K562 (cell line): ENCODE data around the gene DHPS. TPM values are rescaled to one million over a fixed set of nuclear protein-coding genes. Genes with fewer than 3 reads are reported as not detected.

Source experiments
- CHCHD3 ChIP-seq: fragments of 250-450 bp; sonication (Bioruptor Pico); IDR thresholded peaks from 2 replicates; pipeline ENCODE4 v2.1.2; 2022; ENCODE audit warnings: mild to moderate bottlenecking
- NFATC3 ChIP-seq: fragments of 450-650 bp; IDR thresholded peaks from 2 replicates; pipeline ENCODE4 v1.6.1; 2017; ENCODE audit warnings: mild to moderate bottlenecking
- TCF7 ChIP-seq: sonication (generic); IDR thresholded peaks from 2 replicates; pipeline ENCODE4 v1.6.1; 2016; ENCODE audit warnings: antibody characterized with exemption, borderline replicate concordance
- ZFP36 ChIP-seq: fragments of 150-350 bp; IDR thresholded peaks from 2 replicates; pipeline ENCODE4 v1.6.1; 2018; ENCODE audit warnings: low read length, low read depth; ENCODE audit not compliant: partially characterized antibody
- ZNF12 ChIP-seq: sonication (generic); formaldehyde crosslinking; IDR thresholded peaks from 2 replicates; pipeline ENCODE4 v1.4.0; 2020; ENCODE audit warnings: mild to moderate bottlenecking, missing genetic modification reagents
- ZNF431 ChIP-seq: sonication (generic); formaldehyde crosslinking; IDR thresholded peaks from 2 replicates; pipeline ENCODE4 v1.8.0; 2022; ENCODE audit warnings: mild to moderate bottlenecking, missing genetic modification reagents
- ZNF583 ChIP-seq: fragments of 250-450 bp; sonication (Bioruptor Pico); IDR thresholded peaks from 2 replicates; pipeline ENCODE4 v1.4.0; 2020
- ZNF780A ChIP-seq: fragments of 250-450 bp; sonication (Bioruptor Pico); IDR thresholded peaks from 2 replicates; pipeline ENCODE4 v1.5.0; 2021; ENCODE audit warnings: mild to moderate bottlenecking
- polyA plus RNA-seq, 8 experiments: library from polyadenylated mRNA; depleted of rRNA in 4 of 8; stranded (reverse) in 5 of 8; unstranded in 3 of 8; fragments of >200 nt; fragmentation: Nextera tagmentation in 2 of 8; fragmentation: Illumina TruSeq in 1 of 8; extraction: Ambion mirVana in 2 of 8; extraction: Trizol in 1 of 8; gene quantifications; 2 replicates each; pipeline versions ENCODE4 v1.2.1 to v1.2.3, GENCODE V29; 2011 to 2014; ENCODE audit warnings: inconsistent platforms in 1 of 8, missing spikeins in 1 of 8
- total RNA-seq, 7 experiments: library from RNA; depleted of rRNA in 6 of 7; stranded (reverse); fragments of >200 nt in 6 of 7; fragmentation: Illumina TruSeq in 2 of 7; extraction: Trizol in 2 of 7; gene quantifications; 2 replicates each; pipeline versions ENCODE4 v1.2.1 to v1.2.3, GENCODE V29; 2011 to 2021; ENCODE audit warnings: low replicate concordance in 1 of 7
- TF ChIP-seq, protein P1 (sequence below): sonication (generic); formaldehyde crosslinking; IDR thresholded peaks from 2 replicates; pipeline ENCODE4 v1.8.0; 2022; ENCODE audit warnings: mild to moderate bottlenecking, missing genetic modification reagents
- TF ChIP-seq, protein P2 (sequence below): fragments of 450-650 bp; formaldehyde crosslinking; IDR thresholded peaks from 2 replicates; pipeline ENCODE4 v1.4.0; 2022; ENCODE audit warnings: missing genetic modification characterization
- TF ChIP-seq, protein P3 (sequence below), 3 experiments: fragments of 200-800 bp in 1 of 3; fragments of 250-450 bp in 1 of 3; fragments of 450-650 bp in 1 of 3; sonication (Bioruptor Pico) in 1 of 3; sonication (Bioruptor generic) in 1 of 3; formaldehyde crosslinking in 1 of 3; IDR thresholded peaks; 2 replicates each; pipeline versions ENCODE4 v1.6.1 to v1.8.0; 2016 to 2022; ENCODE audit warnings: mild to moderate bottlenecking in 2 of 3, missing genetic modification characterization in 2 of 3, missing compliant biosample characterization in 1 of 3, moderate library complexity in 1 of 3
- TF ChIP-seq, protein P4 (sequence below), 2 experiments: IDR thresholded peaks; 2 replicates each; pipeline ENCODE4 v1.6.1; 2011; ENCODE audit warnings: borderline replicate concordance in 1 of 2, control low read depth in 1 of 2, low read depth in 1 of 2, low read length in 1 of 2, mild to moderate bottlenecking in 1 of 2, mixed read lengths in 1 of 2, moderate library complexity in 1 of 2; ENCODE audit not compliant: insufficient read depth in 1 of 2, insufficient read length in 1 of 2, poor library complexity in 1 of 2, severe bottlenecking in 1 of 2; ENCODE audit errors: extremely low read depth in 1 of 2

Gene DHPS
- total and polyA plus RNA-seq, 9 of the 15 experiments (the other 6 are each of a cell fraction or from before 2014, with no cell fraction given) = 47.1 to 110 (median 79.9) TPM

DNA sequence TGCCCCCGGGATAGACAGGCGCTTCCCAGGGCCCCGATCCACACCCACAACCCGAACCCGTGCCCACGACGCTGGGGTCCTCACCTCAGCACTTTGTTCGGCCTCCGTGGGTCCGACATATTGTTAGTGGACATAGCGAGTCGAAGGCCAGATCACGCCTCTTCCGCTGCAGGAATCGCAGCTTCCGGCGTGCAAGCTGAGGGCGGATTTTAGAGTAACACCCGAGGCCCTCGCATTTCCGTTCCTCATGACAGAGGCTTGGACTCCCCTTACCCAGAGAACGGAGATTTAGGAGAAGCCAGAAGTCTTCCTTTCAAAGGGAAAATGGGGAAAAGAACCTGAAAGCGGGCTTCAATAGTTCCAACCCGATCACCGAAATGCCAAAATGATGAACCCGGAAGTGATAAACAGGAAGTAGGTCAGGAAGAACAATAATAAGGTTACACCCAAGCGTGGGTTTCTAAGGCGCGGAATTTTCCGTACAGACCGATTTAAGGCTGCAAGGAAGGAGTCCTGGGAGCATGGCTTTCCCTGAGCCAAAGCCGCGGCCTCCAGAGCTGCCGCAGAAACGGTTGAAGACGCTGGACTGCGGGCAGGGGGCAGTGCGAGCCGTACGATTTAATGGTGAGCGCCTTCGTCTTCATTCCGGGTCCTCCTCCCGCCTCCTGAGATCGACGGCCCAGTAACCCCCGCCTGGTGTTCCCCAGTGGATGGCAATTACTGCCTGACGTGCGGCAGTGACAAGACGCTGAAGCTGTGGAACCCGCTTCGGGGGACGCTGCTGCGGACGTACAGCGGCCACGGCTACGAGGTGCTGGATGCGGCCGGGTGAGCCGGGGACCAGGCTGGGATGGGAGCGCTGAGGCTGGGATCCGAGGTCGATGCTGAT, 12.2 kb downstream of the DHPS start (continued):
- TF ChIP-seq, protein P1, sequence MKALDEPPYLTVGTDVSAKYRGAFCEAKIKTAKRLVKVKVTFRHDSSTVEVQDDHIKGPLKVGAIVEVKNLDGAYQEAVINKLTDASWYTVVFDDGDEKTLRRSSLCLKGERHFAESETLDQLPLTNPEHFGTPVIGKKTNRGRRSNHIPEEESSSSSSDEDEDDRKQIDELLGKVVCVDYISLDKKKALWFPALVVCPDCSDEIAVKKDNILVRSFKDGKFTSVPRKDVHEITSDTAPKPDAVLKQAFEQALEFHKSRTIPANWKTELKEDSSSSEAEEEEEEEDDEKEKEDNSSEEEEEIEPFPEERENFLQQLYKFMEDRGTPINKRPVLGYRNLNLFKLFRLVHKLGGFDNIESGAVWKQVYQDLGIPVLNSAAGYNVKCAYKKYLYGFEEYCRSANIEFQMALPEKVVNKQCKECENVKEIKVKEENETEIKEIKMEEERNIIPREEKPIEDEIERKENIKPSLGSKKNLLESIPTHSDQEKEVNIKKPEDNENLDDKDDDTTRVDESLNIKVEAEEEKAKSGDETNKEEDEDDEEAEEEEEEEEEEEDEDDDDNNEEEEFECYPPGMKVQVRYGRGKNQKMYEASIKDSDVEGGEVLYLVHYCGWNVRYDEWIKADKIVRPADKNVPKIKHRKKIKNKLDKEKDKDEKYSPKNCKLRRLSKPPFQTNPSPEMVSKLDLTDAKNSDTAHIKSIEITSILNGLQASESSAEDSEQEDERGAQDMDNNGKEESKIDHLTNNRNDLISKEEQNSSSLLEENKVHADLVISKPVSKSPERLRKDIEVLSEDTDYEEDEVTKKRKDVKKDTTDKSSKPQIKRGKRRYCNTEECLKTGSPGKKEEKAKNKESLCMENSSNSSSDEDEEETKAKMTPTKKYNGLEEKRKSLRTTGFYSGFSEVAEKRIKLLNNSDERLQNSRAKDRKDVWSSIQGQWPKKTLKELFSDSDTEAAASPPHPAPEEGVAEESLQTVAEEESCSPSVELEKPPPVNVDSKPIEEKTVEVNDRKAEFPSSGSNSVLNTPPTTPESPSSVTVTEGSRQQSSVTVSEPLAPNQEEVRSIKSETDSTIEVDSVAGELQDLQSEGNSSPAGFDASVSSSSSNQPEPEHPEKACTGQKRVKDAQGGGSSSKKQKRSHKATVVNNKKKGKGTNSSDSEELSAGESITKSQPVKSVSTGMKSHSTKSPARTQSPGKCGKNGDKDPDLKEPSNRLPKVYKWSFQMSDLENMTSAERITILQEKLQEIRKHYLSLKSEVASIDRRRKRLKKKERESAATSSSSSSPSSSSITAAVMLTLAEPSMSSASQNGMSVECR (CRISPR knock-in tag) = peak; percentile 81
- peak; percentile 96 for TF ChIP-seq NFATC3
- TF ChIP-seq CHCHD3 (CRISPR knock-in tag) = no peak
- TF ChIP-seq ZNF780A (CRISPR knock-in tag) = no peak
- TF ChIP-seq, protein P2, sequence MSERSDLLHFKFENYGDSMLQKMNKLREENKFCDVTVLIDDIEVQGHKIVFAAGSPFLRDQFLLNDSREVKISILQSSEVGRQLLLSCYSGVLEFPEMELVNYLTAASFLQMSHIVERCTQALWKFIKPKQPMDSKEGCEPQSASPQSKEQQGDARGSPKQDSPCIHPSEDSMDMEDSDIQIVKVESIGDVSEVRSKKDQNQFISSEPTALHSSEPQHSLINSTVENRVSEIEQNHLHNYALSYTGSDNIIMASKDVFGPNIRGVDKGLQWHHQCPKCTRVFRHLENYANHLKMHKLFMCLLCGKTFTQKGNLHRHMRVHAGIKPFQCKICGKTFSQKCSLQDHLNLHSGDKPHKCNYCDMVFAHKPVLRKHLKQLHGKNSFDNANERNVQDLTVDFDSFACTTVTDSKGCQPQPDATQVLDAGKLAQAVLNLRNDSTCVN (CRISPR knock-in tag) = 0 out of 2 replicates have a peak, but pooled peaks have one; percentile 11
- TF ChIP-seq, protein P3, sequence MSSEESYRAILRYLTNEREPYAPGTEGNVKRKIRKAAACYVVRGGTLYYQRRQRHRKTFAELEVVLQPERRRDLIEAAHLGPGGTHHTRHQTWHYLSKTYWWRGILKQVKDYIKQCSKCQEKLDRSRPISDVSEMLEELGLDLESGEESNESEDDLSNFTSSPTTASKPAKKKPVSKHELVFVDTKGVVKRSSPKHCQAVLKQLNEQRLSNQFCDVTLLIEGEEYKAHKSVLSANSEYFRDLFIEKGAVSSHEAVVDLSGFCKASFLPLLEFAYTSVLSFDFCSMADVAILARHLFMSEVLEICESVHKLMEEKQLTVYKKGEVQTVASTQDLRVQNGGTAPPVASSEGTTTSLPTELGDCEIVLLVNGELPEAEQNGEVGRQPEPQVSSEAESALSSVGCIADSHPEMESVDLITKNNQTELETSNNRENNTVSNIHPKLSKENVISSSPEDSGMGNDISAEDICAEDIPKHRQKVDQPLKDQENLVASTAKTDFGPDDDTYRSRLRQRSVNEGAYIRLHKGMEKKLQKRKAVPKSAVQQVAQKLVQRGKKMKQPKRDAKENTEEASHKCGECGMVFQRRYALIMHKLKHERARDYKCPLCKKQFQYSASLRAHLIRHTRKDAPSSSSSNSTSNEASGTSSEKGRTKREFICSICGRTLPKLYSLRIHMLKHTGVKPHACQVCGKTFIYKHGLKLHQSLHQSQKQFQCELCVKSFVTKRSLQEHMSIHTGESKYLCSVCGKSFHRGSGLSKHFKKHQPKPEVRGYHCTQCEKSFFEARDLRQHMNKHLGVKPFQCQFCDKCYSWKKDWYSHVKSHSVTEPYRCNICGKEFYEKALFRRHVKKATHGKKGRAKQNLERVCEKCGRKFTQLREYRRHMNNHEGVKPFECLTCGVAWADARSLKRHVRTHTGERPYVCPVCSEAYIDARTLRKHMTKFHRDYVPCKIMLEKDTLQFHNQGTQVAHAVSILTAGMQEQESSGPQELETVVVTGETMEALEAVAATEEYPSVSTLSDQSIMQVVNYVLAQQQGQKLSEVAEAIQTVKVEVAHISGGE (CRISPR knock-in tag; IDR thresholded peaks at IDR 0.05) = peak; percentile 96 to 99 (median 99)
- no peak for TF ChIP-seq ZFP36
- no peak for TF ChIP-seq ZNF583 (CRISPR knock-in tag)
- 0 out of 2 replicates have a peak, but pooled peaks have one; percentile 26 for TF ChIP-seq ZNF12 (CRISPR knock-in tag)
- TF ChIP-seq TCF7 = no peak
- TF ChIP-seq, protein P4, sequence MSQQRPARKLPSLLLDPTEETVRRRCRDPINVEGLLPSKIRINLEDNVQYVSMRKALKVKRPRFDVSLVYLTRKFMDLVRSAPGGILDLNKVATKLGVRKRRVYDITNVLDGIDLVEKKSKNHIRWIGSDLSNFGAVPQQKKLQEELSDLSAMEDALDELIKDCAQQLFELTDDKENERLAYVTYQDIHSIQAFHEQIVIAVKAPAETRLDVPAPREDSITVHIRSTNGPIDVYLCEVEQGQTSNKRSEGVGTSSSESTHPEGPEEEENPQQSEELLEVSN (IDR thresholded peaks at IDR 0.05; ENCODE audit: borderline replicate concordance in 1 of 2, extremely low read depth in 1 of 2, insufficient read depth in 1 of 2, insufficient read length in 1 of 2, low read depth in 1 of 2, low read length in 1 of 2, poor library complexity in 1 of 2, severe bottlenecking in 1 of 2) = peak in 1 of 2 experiments; percentile 19
- no peak for TF ChIP-seq ZNF431 (CRISPR knock-in tag)
